K562 (cell line): Measurements from ENCODE around the gene OR10A2.

ENCODE experiments used
- ARHGAP35 ChIP-seq: fragments of 450-650 bp; IDR thresholded peaks from 2 replicates; pipeline ENCODE4 v1.6.1; 2018; ENCODE audit not compliant: partially characterized antibody
- ATF7 ChIP-seq: fragments of 450-650 bp; IDR thresholded peaks from 2 replicates; pipeline ENCODE4 v1.7.1; 2014; ENCODE audit warnings: mild to moderate bottlenecking, moderate library complexity
- CREM ChIP-seq: IDR thresholded peaks from 2 replicates; pipeline ENCODE4 v1.6.1; 2014; ENCODE audit warnings: antibody characterized with exemption, low read depth
- GATAD2A ChIP-seq: fragments of 450-650 bp; IDR thresholded peaks from 2 replicates; pipeline ENCODE4 v1.6.1; 2017
- HNRNPLL ChIP-seq: fragments of 200-400 bp; formaldehyde crosslinking; IDR thresholded peaks from 2 replicates; pipeline ENCODE4 v1.6.1; 2017; ENCODE audit warnings: low read length, low read depth, mild to moderate bottlenecking; ENCODE audit not compliant: poor library complexity, severe bottlenecking
- NBN ChIP-seq: fragments of 450-650 bp; IDR thresholded peaks from 2 replicates; pipeline ENCODE4 v1.6.1; 2016; ENCODE audit warnings: low read depth, mild to moderate bottlenecking
- PCBP1 ChIP-seq: fragments of 200-400 bp; formaldehyde crosslinking; IDR thresholded peaks from 2 replicates; pipeline ENCODE4 v1.6.1; 2018; ENCODE audit warnings: mild to moderate bottlenecking, low read depth, low read length; ENCODE audit not compliant: poor library complexity, severe bottlenecking
- RBFOX2 ChIP-seq: fragments of 200-400 bp; formaldehyde crosslinking; IDR thresholded peaks from 2 replicates; pipeline ENCODE4 v1.6.1; 2017; ENCODE audit warnings: low read depth, mild to moderate bottlenecking, low read length, moderate library complexity
- RNF2 ChIP-seq: sonication (generic); IDR thresholded peaks from 2 replicates; pipeline ENCODE4 v1.6.1; 2016
- ZBTB1 ChIP-seq: sonication (generic); formaldehyde crosslinking; IDR thresholded peaks from 2 replicates; pipeline ENCODE4 v1.8.1; 2023; ENCODE audit warnings: missing genetic modification reagents, low read depth, mild to moderate bottlenecking, borderline replicate concordance
- ZC3H4 ChIP-seq: sonication (generic); formaldehyde crosslinking; IDR thresholded peaks from 2 replicates; pipeline ENCODE4 v1.9.0; 2021; ENCODE audit warnings: missing genetic modification reagents, borderline replicate concordance
- ZFX ChIP-seq: sonication (generic); formaldehyde crosslinking; IDR thresholded peaks from 2 replicates; pipeline ENCODE4 v1.8.0; 2022; ENCODE audit warnings: mild to moderate bottlenecking, missing genetic modification reagents, moderate library complexity
- ZNF695 ChIP-seq: fragments of 450-650 bp; formaldehyde crosslinking; IDR thresholded peaks from 2 replicates; pipeline ENCODE4 v1.4.0; 2020; ENCODE audit warnings: mild to moderate bottlenecking, moderate library complexity
- TF ChIP-seq, protein P1 (sequence below), 2 experiments: fragments of 450-650 bp; IDR thresholded peaks; 2 replicates each; pipeline ENCODE4 v1.6.1; 2018; ENCODE audit warnings: mild to moderate bottlenecking in 2 of 2, low read depth in 1 of 2; ENCODE audit not compliant: partially characterized antibody in 2 of 2

DNA sequence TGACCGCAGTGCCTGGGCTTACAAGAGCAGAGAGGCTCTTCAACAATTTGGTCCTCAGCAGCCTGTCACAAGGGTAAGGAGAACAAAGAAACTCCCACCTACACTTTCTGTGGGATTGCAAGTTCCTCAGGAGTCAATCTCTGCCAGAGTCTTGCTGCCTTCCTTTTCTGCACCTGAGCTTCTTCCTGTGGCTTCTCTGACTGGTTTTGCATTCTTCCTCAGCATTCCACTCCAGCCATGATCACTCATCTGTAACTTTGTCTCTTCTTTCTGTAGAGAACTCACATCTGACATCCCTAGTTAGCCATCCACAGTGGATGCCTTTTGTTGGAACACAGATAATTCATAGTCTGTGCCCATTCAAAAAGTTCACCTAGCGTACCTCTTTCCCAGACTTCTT is 49.2 kb upstream of the OR10A2 start:
- TF ChIP-seq RBFOX2 (no peak), CREM (no peak), NBN (no peak), HNRNPLL (no peak), GATAD2A (no peak), ZNF695 (CRISPR knock-in tag) (no peak), RNF2 (no peak), ATF7 (no peak), PCBP1 (no peak), ZBTB1 (CRISPR knock-in tag) (no peak), ZFX (no peak), ARHGAP35 (no peak), ZC3H4 (no peak)
- TF ChIP-seq, protein P1, sequence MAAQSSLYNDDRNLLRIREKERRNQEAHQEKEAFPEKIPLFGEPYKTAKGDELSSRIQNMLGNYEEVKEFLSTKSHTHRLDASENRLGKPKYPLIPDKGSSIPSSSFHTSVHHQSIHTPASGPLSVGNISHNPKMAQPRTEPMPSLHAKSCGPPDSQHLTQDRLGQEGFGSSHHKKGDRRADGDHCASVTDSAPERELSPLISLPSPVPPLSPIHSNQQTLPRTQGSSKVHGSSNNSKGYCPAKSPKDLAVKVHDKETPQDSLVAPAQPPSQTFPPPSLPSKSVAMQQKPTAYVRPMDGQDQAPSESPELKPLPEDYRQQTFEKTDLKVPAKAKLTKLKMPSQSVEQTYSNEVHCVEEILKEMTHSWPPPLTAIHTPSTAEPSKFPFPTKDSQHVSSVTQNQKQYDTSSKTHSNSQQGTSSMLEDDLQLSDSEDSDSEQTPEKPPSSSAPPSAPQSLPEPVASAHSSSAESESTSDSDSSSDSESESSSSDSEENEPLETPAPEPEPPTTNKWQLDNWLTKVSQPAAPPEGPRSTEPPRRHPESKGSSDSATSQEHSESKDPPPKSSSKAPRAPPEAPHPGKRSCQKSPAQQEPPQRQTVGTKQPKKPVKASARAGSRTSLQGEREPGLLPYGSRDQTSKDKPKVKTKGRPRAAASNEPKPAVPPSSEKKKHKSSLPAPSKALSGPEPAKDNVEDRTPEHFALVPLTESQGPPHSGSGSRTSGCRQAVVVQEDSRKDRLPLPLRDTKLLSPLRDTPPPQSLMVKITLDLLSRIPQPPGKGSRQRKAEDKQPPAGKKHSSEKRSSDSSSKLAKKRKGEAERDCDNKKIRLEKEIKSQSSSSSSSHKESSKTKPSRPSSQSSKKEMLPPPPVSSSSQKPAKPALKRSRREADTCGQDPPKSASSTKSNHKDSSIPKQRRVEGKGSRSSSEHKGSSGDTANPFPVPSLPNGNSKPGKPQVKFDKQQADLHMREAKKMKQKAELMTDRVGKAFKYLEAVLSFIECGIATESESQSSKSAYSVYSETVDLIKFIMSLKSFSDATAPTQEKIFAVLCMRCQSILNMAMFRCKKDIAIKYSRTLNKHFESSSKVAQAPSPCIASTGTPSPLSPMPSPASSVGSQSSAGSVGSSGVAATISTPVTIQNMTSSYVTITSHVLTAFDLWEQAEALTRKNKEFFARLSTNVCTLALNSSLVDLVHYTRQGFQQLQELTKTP (IDR thresholded peaks at IDR 0.05; ENCODE audit: low read depth in 1 of 2, partially characterized antibody in 2 of 2): no peak
